Parathyroid adenoma (tissue), 2 donors: Measurements from ENCODE around the gene LLGL2.

Experiments
- H2AFZ ChIP-seq: fragments of 300-600 bp; sonication (generic); one replicate; pipeline ENCODE4 v1.7.0; 2017; ENCODE audit warnings: antibody characterized with exemption, mild to moderate bottlenecking
- H3K27ac ChIP-seq: fragments of 300-600 bp; sonication (generic); one replicate; pipeline ENCODE4 v1.7.0; 2017
- H3K27me3 ChIP-seq: fragments of 300-600 bp; sonication (generic); one replicate; pipeline ENCODE4 v1.7.0; 2017; ENCODE audit warnings: low read length; ENCODE audit not compliant: control insufficient read depth, insufficient read depth
- H3K36me3 ChIP-seq: fragments of 300-600 bp; sonication (generic); one replicate; pipeline ENCODE4 v1.7.0; 2017; ENCODE audit warnings: low read length; ENCODE audit not compliant: control insufficient read depth, insufficient read depth
- H3K4me1 ChIP-seq: fragments of 300-600 bp; sonication (generic); one replicate; pipeline ENCODE4 v1.7.0; 2017; ENCODE audit warnings: control low read depth
- H3K4me2 ChIP-seq: fragments of 300-600 bp; sonication (generic); one replicate; pipeline ENCODE4 v1.7.0; 2017; ENCODE audit warnings: low read length
- H3K4me3 ChIP-seq: fragments of 300-600 bp; sonication (generic); one replicate; pipeline ENCODE4 v1.7.0; 2017; ENCODE audit warnings: low read depth, low read length
- H3K79me2 ChIP-seq: fragments of 300-600 bp; sonication (generic); one replicate; pipeline ENCODE4 v1.7.0; 2017; ENCODE audit warnings: control low read depth
- H3K9ac ChIP-seq: fragments of 300-600 bp; sonication (generic); one replicate; pipeline ENCODE4 v1.7.0; 2017; ENCODE audit warnings: mild to moderate bottlenecking
- H3K9me3 ChIP-seq: fragments of 300-600 bp; sonication (generic); one replicate; pipeline ENCODE4 v1.7.0; 2017; ENCODE audit warnings: low read length; ENCODE audit not compliant: control insufficient read depth
- TF ChIP-seq, protein P1 (sequence below): fragments of 300-600 bp; sonication (generic); IDR thresholded peaks from one replicate; pipeline ENCODE4 v1.7.0; 2017; ENCODE audit warnings: antibody characterized with exemption, mild to moderate bottlenecking
- donor health status: primary hyperparathyroidism.

The LLGL2 gene

GRCh38 chr17:75540923-75541503, 15.5 kb downstream of the LLGL2 start:
- no peaks in the 10 kb centered on the region for H3K9me3 ChIP-seq
- H3K79me2 ChIP-seq, result peaks cover 15% of the 10 kb centered on the region
- H3K27ac ChIP-seq, result no peak overlapping the region
- H3K36me3 ChIP-seq, result no peaks in the 10 kb centered on the region
- H3K4me1 ChIP-seq, result peaks cover 13% of the 10 kb centered on the region
- no peaks in the 10 kb centered on the region for H3K27me3 ChIP-seq
- no peak overlapping the region for H3K9ac ChIP-seq
- H2AFZ ChIP-seq, result no peak overlapping the region
- no peak overlapping the region for H3K4me3 ChIP-seq
- peak overlapping the region; percentile 45 for H3K4me2 ChIP-seq
- TF ChIP-seq, protein P1, sequence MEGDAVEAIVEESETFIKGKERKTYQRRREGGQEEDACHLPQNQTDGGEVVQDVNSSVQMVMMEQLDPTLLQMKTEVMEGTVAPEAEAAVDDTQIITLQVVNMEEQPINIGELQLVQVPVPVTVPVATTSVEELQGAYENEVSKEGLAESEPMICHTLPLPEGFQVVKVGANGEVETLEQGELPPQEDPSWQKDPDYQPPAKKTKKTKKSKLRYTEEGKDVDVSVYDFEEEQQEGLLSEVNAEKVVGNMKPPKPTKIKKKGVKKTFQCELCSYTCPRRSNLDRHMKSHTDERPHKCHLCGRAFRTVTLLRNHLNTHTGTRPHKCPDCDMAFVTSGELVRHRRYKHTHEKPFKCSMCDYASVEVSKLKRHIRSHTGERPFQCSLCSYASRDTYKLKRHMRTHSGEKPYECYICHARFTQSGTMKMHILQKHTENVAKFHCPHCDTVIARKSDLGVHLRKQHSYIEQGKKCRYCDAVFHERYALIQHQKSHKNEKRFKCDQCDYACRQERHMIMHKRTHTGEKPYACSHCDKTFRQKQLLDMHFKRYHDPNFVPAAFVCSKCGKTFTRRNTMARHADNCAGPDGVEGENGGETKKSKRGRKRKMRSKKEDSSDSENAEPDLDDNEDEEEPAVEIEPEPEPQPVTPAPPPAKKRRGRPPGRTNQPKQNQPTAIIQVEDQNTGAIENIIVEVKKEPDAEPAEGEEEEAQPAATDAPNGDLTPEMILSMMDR, result no peak

DNA sequence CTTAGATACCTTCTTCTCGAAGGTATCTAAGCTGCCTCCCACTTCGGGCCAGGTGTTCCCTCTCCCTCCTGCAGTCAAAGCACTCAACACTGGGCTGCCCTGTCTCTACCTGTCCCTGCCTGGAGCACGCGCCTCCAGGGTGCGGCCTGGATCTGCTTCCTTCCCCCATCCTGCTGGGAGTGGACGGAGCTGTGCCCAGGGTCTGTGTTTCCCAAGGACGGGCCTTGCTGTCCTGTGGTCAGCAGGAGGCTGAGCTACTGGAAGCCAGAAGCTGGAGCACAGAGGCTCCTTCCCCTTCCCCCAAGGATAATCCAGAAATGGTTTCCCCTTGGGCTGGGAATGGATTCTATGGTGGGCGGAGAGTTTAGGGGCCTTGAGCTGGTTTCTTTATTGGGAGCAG, 16.7 kb downstream of the LLGL2 start:
- Histone ChIP-seq H3K27me3 (no peaks in the 10 kb centered on the region), H3K36me3 (no peaks in the 10 kb centered on the region), H3K4me3 (no peak overlapping the region), H3K79me2 (peaks cover 12% of the 10 kb centered on the region), H3K27ac (no peak overlapping the region), H3K4me2 (no peak overlapping the region), H2AFZ (no peak overlapping the region), H3K9ac (no peak overlapping the region), H3K9me3 (no peaks in the 10 kb centered on the region), H3K4me1 (peaks cover 13% of the 10 kb centered on the region)
- TF ChIP-seq, protein P1, result no peak

DNA sequence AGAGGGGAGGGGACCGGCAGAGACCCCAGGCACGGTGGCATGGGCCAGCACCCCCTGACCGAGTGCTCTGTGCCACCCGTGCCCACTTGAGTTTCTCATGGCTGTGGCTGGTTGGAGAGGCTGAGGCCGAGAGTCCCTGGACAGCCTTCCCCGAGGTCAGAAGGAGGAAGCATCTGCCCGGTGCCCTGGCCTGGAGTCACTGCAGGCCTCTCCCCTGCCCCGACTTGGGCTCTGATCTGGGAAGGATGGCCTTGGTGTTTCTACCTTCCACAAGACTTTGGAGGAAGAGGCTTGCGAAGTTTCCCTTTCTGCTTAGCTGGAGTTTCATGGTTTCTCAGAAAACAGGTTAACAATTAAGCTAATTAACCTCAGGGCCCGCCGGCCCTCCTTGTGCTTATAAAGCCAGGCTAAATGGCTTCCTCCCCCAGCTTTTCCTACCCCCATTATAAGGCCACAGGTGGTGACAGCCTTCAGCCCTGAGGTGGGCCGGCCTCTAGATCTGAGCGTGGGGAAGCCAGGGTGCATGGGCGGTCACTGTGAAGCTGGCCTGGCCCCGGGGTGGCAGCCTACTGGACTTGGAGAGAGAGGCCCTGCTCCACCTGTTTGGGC, 17.3 kb downstream of the LLGL2 start:
- H3K4me2 ChIP-seq, result no peak overlapping the region
- TF ChIP-seq, protein P1, result no peak
- no peak overlapping the region for H3K9ac ChIP-seq
- peaks cover 13% of the 10 kb centered on the region for H3K4me1 ChIP-seq
- no peak overlapping the region for H3K4me3 ChIP-seq
- peaks cover 10% of the 10 kb centered on the region for H3K79me2 ChIP-seq
- no peak overlapping the region for H3K27ac ChIP-seq
- H3K27me3 ChIP-seq, result no peaks in the 10 kb centered on the region
- H3K9me3 ChIP-seq, result no peaks in the 10 kb centered on the region
- no peak overlapping the region for H2AFZ ChIP-seq
- H3K36me3 ChIP-seq, result no peaks in the 10 kb centered on the region

GRCh38 chr17:75544250-75544649, 18.8 kb downstream of the LLGL2 start:
- no peak overlapping the region for H3K4me3 ChIP-seq
- H3K79me2 ChIP-seq, result peaks cover 8% of the 10 kb centered on the region
- no peak overlapping the region for H3K27ac ChIP-seq
- H3K27me3 ChIP-seq, result no peaks in the 10 kb centered on the region
- TF ChIP-seq, protein P1, result no peak
- H3K36me3 ChIP-seq, result no peaks in the 10 kb centered on the region
- H3K4me2 ChIP-seq, result no peak overlapping the region
- peaks cover 18% of the 10 kb centered on the region for H3K4me1 ChIP-seq
- no peaks in the 10 kb centered on the region for H3K9me3 ChIP-seq
- H3K9ac ChIP-seq, result no peak overlapping the region
- H2AFZ ChIP-seq, result no peak overlapping the region

GRCh38 chr17:75546181-75546580, 20.7 kb downstream of the LLGL2 start:
- Histone ChIP-seq H3K4me2 (peak overlapping the region; percentile 1), H3K4me1 (peaks cover 21% of the 10 kb centered on the region), H3K9ac (no peak overlapping the region), H3K79me2 (peaks cover under 1% of the 10 kb centered on the region), H2AFZ (no peak overlapping the region), H3K4me3 (no peak overlapping the region), H3K27me3 (no peaks in the 10 kb centered on the region), H3K36me3 (no peaks in the 10 kb centered on the region), H3K27ac (no peak overlapping the region), H3K9me3 (no peaks in the 10 kb centered on the region)
- TF ChIP-seq, protein P1, result no peak
